HG02885 (cell line): ENCODE data around the gene PGLYRP4.
"Not testable (repeated sequence)": the region's sequence is repeated elsewhere in the genome, so short reads cannot be mapped to it uniquely, and the experiment has no call there.

ENCODE experiments used
- ATAC-seq: cut with Tn5 transposase; IDR thresholded peaks from one replicate; pipeline ENCODE4 v1.9.1; 2021; ENCODE audit warnings: mild to moderate bottlenecking; ENCODE audit not compliant: unreplicated experiment, poor library complexity

Gene PGLYRP4

GRCh38 chr1:153357853-153358690, 9.4 kb upstream of the PGLYRP4 start, which contains the start of gene S100A9:
Gene S100A9 (plus strand): TSS chr1:153357854. CDS start chr1:153358284, 430 bp downstream.
- no peak for ATAC-seq

- ATAC-seq, result no peak
Measured at GRCh38 chr1:153357076-153357852, 8.6 kb upstream of the PGLYRP4 start.

GRCh38 chr1:153356392-153357075, 7.9 kb upstream of the PGLYRP4 start:
- ATAC-seq, result no peak

DNA sequence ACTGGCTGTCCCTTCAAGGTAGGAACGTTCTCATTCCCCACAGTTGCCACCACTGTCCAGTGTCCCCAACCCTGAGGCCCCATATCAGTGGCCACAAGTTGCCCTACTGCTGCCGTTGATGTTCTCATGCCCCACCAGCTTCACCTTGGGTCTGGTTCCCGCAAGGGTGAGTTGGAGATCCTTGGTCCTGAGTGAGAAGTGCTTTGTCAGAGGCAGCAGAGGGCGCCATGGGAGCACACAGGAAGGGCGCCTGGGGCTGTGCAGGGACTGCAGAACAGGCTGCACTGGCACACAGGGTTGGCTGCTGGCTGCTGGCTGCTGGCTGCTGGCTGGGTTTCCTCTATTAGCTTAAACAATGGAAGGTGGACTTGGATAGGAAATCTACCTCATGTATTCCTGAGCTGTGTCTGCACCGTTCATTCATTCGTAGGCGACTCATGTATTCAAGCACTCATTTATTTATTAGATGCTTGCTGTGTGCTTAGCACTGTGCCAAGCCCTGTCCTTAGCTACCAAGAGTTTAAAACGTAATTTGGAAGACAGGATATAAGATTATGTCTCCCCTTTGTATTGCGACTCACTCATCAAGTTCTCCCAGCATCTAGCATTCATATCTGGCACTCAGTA, 6.9 kb upstream of the PGLYRP4 start:
- no peak for ATAC-seq

DNA sequence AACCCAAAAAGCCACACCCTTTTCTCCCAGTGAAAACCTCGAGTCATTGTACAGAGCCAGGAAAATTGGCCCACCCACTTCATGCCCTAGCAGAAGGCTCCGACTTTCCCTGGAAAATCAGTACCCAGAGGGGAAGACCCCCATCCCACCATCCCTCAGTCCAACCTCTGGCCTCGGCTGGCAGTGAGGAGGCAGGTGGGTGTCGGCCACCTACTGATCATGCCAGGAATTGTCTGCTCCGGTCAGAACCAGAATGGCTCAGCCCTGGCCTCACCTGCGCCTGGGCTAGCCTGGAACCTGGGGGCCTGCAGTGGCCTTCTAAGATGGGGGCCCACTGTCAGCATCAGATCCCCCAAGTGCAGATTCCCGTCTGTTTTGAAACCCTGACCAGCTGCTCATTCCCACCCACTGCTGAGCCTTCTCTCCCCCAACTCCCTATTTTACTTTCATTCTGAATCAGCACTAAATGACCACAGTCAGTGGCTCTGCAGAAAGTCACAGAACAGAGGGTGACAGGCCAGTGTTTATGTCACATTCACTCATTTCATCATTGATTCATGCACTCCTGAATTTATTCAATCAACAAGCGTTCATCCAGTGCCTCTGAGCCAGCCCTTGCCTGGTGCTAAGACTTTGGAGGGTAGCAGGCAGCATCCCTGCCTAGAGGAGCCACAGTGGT, 6.0 kb upstream of the PGLYRP4 start:
- ATAC-seq, result no peak

GRCh38 chr1:153353226-153353947, 4.7 kb upstream of the PGLYRP4 start:
- ATAC-seq, result no peak

DNA sequence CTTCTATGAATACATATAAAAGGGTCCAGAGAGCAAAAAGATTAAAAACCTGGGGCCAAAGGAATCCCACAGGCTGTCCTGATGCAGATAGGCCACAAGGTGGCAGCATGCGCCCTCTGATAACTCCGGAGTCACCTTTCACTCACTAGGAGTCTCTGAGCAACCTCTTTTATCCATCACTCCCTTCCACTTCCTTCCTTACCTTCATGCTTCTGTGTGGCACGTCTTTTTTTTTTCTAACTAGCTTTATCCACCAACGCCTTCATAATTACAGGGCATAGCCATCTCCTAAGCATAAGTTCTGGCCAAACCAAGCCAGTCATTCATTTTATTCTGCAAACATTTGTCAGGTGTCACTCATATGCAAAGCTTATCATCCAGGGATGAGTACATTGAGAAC, 3.9 kb upstream of the PGLYRP4 start:
- no peak for ATAC-seq

DNA sequence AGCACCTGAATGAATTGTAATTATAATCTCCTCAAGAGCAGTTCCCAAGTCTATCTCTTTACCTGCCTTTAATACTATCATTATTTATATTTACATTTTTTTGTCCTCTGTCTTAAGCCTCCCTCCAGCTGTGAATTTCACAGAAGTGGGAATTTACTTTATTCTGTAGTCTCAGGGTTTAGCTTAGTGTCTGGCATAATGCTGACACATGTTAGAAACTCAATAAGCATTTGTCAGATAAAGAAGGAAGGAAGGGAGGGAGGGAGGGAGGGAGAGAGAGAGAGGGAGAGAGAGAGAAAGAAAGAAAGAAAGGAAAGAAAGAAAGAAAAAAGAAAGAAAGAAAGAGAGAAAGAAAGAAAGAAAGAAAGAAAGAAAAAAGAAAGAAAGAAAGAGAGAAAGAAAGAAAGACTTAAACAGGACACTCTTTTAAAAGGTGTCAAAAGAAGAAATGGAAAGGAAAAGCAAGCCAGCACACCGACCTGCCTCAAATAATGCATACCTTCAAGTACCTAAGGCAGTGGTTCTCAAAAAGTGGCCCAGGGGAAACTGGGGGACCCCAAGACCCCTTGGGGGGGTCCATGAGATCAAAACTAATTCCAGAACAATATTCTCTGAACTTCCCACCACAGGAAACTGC, 1.8 kb upstream of the PGLYRP4 start:
- ATAC-seq, result no peak

GRCh38 chr1:153349363-153350320, 1.0 kb upstream of the PGLYRP4 start:
- no peak for ATAC-seq

GRCh38 chr1:153347856-153348255, 785 bp downstream of the PGLYRP4 start:
- ATAC-seq, result no peak

DNA sequence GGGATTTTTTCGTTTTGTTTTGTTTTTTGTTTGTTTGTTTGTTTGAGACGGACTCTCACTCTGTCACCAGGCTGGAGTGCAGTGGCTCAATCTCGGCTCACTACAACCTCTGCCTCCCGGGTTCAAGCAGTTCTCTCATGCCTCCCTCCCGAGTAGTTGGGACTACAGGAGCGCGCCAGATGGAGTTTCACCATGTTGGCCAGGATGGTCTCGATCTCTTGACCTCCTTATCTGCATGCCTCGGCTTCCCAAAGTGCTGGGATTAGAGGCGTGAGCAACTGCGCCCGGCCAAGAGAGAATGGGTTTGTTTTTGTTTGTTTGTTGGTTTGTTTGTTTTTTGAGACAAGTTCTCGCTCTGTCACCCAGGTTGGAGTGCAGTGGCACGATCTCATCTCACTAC, 1.6 kb downstream of the PGLYRP4 start:
- not testable (repeated sequence) for ATAC-seq

DNA sequence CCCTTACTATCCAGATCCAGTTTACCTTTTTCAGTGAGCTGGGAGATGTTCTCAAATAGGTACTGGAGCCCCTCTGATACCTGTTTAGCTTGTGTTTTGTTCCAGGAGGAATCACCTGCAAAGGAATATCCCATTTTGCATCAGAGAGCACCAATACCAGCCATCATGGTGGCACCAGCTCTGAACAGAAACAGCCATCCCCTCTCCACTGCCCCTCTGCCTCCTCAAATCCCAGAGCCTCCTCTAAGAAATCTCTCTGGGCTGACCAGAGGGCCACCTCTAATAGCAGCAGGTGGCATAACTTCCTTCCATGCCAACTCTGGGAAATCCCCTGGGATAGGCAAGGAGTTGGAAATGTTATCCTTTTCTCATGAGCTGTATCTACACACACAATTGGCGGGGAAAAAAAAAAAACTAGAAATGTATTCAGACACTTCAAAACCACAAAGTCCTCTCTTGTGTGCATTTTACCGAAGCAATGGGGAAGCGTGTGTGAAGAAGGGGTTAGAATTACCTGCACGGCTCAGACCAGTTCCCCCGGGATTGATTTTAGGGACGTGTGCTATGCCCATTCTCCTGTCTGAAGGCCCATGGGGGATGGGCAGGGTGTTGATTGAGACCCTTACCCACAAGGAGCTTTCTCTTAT, 2.4 kb downstream of the PGLYRP4 start:
- no peak for ATAC-seq

DNA sequence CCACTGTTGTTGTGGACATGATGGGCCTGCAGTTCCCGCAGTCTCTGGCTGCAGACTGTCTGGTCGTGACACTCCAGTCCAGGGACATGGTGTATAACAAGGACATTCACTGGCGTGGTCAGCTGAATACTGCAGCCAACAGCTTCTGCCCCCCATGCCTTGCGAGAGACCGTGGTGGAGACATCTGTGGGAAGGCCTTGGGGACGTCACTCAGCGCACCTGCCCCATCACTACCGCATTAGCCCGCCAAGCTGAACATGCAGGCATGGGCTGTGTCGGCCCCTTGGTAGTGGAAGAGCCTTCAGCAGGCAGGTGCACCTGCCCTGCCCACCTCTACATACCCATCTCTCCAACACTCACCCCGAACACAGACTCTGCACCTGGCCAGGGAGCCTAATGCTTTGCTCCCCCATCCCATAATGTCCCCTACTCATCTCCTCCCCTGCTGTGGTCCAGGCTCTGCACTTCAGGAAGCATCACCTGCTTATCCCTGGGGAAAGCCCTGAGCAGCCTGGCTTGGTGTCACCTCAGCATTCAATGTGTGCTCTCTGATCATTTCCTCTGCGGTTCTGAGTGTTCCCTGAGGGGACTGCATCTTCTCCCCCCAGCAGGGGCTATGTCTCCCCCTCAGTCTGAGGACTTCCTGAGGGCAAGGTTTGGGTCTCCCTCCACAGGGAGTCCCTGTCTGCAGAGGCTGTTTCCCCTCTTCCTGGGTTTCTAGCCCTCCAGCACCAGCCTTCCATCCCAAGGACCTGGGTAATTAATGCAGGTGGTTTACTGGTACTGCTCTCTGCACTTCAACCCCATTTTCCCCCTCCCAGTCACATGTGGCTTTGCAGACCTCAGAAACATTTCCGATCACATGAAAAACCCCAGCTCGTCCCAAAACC, 3.2 kb downstream of the PGLYRP4 start:
- ATAC-seq, result no peak

DNA sequence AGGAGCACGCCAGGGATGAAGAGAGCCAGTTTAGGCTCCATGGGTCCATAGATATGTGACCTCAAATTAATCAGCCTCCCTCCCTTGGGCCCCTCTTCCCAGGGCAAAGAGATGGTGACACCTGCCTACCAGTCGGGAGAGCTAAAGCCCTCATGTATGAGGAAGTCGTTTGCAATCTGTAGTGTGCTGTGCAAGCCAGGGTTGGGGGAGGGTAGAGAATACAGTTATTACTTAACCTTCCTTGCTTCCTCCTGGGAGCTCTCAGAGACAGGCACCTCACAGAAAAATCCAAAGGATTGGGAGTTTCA, 4.0 kb downstream of the PGLYRP4 start:
- no peak for ATAC-seq

- ATAC-seq, result no peak
Measured at GRCh38 chr1:153343811-153344717, 4.6 kb downstream of the PGLYRP4 start.
